Measurements from ENCODE around the gene CNTN4. TPM values are rescaled to one million over a fixed set of nuclear protein-coding genes. Genes with fewer than 3 reads are reported as not detected.

The CNTN4 gene
- total RNA-seq, 4 donors from 2014 or later = 6.6 to 10.7 (median 9.7) TPM

DNA sequence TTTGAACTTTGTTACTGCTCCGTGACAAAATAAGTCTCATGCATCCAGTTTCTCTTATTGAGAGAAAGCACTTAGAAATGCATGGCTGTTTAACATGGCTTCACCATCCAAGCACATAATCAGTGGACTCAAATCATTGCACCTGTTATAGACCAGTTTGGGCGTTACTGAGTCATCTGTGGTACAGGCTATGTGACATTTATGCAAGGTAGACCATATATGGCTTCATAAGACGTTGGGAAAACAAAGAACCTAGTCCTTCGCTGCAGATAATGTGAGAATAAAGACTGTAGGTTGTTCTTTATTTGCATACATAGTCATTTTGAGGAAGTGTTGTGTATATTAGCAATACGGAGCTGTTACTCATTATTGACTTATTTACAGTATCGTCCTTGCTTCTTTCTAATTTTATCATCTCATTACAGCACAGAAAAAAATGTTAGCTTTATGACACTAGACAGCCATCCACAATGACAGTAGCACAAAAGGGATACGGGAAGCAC is 636.8 kb downstream of the CNTN4 start:
- H3K36me3 ChIP-seq = no peaks in the 10 kb centered on the region
- H3K4me1 ChIP-seq = no peaks in the 10 kb centered on the region
- intact Hi-C loops (cut with DNase I) = no loop called here

DNA sequence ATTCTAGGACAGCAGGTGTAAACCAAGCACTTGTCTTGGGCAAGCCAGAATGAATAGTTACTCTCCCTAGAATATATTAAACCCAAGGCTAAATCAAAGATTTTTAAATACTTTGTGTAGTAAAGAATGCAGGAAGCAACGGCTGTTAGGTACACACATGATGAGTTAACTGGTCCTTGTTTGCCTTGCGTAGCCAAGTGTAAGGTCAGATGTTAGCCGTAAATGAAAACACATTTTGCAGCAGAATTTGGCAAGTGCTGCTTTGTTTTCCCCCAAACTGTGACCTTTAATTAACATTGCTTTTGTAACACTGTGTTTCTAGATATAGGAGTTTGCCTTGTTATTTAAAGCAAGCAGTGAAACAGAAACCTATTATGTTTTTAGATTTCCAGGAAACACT is 642.9 kb downstream of the CNTN4 start:
- no peak overlapping the region for H3K4me3 ChIP-seq
- peaks cover 0 to 7% (median 0%) of the 10 kb centered on the region in 4 donors for H3K4me1 ChIP-seq
- no peaks in the 10 kb centered on the region for H3K27me3 ChIP-seq
- no peak for DNase-seq (ENCODE audit: extremely low spot score)
- TF ChIP-seq, protein P1, sequence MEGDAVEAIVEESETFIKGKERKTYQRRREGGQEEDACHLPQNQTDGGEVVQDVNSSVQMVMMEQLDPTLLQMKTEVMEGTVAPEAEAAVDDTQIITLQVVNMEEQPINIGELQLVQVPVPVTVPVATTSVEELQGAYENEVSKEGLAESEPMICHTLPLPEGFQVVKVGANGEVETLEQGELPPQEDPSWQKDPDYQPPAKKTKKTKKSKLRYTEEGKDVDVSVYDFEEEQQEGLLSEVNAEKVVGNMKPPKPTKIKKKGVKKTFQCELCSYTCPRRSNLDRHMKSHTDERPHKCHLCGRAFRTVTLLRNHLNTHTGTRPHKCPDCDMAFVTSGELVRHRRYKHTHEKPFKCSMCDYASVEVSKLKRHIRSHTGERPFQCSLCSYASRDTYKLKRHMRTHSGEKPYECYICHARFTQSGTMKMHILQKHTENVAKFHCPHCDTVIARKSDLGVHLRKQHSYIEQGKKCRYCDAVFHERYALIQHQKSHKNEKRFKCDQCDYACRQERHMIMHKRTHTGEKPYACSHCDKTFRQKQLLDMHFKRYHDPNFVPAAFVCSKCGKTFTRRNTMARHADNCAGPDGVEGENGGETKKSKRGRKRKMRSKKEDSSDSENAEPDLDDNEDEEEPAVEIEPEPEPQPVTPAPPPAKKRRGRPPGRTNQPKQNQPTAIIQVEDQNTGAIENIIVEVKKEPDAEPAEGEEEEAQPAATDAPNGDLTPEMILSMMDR (IDR thresholded peaks at IDR 0.05) = no peak
- TF ChIP-seq EP300 (IDR thresholded peaks at IDR 0.05) = no peak
- no peak for TF ChIP-seq POLR2A (IDR thresholded peaks at IDR 0.05; ENCODE audit: low read depth)
- TF ChIP-seq POLR2AphosphoS5 (IDR thresholded peaks at IDR 0.05) = no peak
- no peaks in the 10 kb centered on the region for H3K36me3 ChIP-seq
- H3K27ac ChIP-seq (replicated peaks in 1 of 4) = no peak overlapping the region
- no peaks in the 10 kb centered on the region for H3K9me3 ChIP-seq
- intact Hi-C loops (cut with DNase I) = no loop called here
- 63% methylated on average over 3 of the region's 3 CpGs for WGBS

More for the DNA sequence above, 636.8 kb downstream of the CNTN4 start:
- DNase-seq (ENCODE audit: extremely low spot score) = no peak
- TF ChIP-seq, protein P1 (IDR thresholded peaks at IDR 0.05) = no peak
- TF ChIP-seq POLR2AphosphoS5 (IDR thresholded peaks at IDR 0.05) (no peak), POLR2A (IDR thresholded peaks at IDR 0.05; ENCODE audit: low read depth) (no peak), EP300 (IDR thresholded peaks at IDR 0.05) (no peak)
- Histone ChIP-seq H3K27me3 (no peaks in the 10 kb centered on the region), H3K27ac (replicated peaks in 1 of 4) (no peak overlapping the region), H3K9me3 (no peaks in the 10 kb centered on the region), H3K4me3 (no peak overlapping the region)
- 79% methylated on average over 7 of the region's 7 CpGs for WGBS

DNA sequence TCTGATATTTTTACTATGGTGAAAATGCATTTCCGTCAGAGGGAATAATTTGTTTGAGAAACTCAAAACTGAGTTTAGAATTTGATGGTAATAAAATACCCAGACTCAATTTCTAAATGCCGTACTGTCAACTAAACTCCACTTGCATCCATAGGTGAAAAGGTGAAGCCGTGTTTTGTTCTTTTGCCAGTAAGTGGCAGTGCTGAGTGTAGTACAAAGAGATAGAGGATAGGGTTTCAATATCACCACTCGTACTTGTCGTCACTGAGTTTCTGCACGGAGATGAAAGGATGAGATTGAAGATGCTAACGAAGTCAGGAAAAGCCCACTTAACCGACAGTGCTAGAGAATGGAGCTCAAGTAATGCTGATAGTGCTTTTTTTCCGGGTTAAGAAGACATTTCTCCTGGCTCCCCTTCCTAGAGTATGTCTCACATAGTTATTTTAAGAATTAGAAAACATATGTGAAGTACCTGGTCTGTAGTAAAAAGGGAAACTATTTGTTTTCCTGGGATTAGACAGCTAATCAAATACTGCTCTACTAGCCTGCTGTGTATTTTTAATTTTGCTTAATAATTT is 666.4 kb downstream of the CNTN4 start:
- 54% methylated on average over 9 of the region's 9 CpGs for WGBS
- TF ChIP-seq POLR2A (IDR thresholded peaks at IDR 0.05; ENCODE audit: low read depth) = no peak
- TF ChIP-seq EP300 (IDR thresholded peaks at IDR 0.05) = no peak
- no peak for TF ChIP-seq POLR2AphosphoS5 (IDR thresholded peaks at IDR 0.05)
- TF ChIP-seq, protein P1 (IDR thresholded peaks at IDR 0.05) = no peak
- Histone ChIP-seq H3K4me1 (peaks cover 0 to 4% (median under 1%) of the 10 kb centered on the region in 4 donors), H3K27me3 (no peaks in the 10 kb centered on the region), H3K9me3 (no peaks in the 10 kb centered on the region), H3K27ac (replicated peaks in 1 of 4) (no peak overlapping the region), H3K4me3 (no peak overlapping the region), H3K36me3 (no peaks in the 10 kb centered on the region)
- intact Hi-C loops (cut with DNase I) = no loop called here
- no peak for DNase-seq (ENCODE audit: extremely low spot score)

DNA sequence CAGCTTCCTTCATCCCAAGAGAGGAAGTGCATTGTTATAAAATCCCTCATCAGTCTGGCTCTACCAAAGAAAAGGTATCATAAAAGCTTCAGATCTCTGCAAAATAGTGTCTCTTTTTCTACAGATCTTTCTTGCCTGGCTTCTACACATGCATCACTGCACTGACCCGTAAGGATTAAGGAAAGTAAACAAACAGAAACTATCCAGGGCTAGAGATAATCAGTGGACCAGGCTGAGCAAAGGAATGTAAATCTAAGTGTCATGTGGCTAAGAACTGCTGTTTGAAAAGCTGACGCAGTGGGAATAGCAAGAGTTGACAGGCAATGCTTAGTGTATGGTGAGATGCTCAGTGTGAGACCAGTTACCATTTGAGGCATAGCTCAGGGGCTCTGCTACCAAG is 671.8 kb downstream of the CNTN4 start:
- intact Hi-C loops (cut with DNase I) = no loop called here
- DNase-seq (ENCODE audit: extremely low spot score) = no peak
- Histone ChIP-seq H3K27me3 (no peaks in the 10 kb centered on the region), H3K36me3 (no peaks in the 10 kb centered on the region), H3K4me3 (no peak overlapping the region), H3K27ac (replicated peaks in 1 of 4) (no peak overlapping the region), H3K4me1 (peaks cover 0 to 12% (median 4%) of the 10 kb centered on the region in 4 donors), H3K9me3 (no peaks in the 10 kb centered on the region)
- WGBS = 25% methylated on average over 2 of the region's 2 CpGs
- no peak for TF ChIP-seq POLR2A (IDR thresholded peaks at IDR 0.05; ENCODE audit: low read depth)
- no peak for TF ChIP-seq POLR2AphosphoS5 (IDR thresholded peaks at IDR 0.05)
- TF ChIP-seq EP300 (IDR thresholded peaks at IDR 0.05) = no peak
- TF ChIP-seq, protein P1 (IDR thresholded peaks at IDR 0.05) = no peak

DNA sequence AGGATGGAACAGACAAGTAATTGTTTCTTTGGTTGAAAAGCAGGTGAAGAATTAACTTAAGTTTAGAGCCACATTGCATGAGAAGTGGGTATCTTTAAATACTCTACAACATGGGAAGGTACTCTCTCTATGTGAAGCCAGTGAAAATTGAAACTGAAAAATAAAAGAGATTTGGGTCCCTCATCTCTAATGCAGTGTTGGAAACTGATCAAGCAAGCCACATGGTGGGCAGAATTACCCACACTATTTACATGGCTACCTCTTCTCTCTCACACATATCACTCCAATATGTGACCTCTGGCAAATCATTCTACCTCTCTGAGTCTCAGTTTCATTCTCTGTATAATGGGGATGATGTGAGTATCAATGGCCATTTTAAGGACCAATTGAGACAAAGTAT is 672.5 kb downstream of the CNTN4 start:
- H3K27ac ChIP-seq (replicated peaks in 1 of 4) = no peak overlapping the region
- no peaks in the 10 kb centered on the region for H3K27me3 ChIP-seq
- DNase-seq (ENCODE audit: extremely low spot score) = no peak
- H3K4me1 ChIP-seq = peaks cover 0 to 12% (median 4%) of the 10 kb centered on the region in 4 donors
- no peaks in the 10 kb centered on the region for H3K36me3 ChIP-seq
- intact Hi-C loops (cut with DNase I) = no loop called here
- H3K4me3 ChIP-seq = no peak overlapping the region
- TF ChIP-seq POLR2A (IDR thresholded peaks at IDR 0.05; ENCODE audit: low read depth) (no peak), EP300 (IDR thresholded peaks at IDR 0.05) (no peak), POLR2AphosphoS5 (IDR thresholded peaks at IDR 0.05) (no peak)
- TF ChIP-seq, protein P1 (IDR thresholded peaks at IDR 0.05) = no peak
- H3K9me3 ChIP-seq = no peaks in the 10 kb centered on the region
